Epithelial cell of alveolus of lung (primary cell): Measurements from ENCODE around the gene ARRDC1. TPM values are rescaled to one million over a fixed set of nuclear protein-coding genes. Genes with fewer than 3 reads are reported as not detected.

ENCODE experiments used
- total RNA-seq: library from RNA; depleted of rRNA; stranded (reverse); fragments of >200 nt; gene quantifications from 2 replicates; pipeline ENCODE4 v1.2.1, GENCODE V29; 2015

ARRDC1 gene, protein sequence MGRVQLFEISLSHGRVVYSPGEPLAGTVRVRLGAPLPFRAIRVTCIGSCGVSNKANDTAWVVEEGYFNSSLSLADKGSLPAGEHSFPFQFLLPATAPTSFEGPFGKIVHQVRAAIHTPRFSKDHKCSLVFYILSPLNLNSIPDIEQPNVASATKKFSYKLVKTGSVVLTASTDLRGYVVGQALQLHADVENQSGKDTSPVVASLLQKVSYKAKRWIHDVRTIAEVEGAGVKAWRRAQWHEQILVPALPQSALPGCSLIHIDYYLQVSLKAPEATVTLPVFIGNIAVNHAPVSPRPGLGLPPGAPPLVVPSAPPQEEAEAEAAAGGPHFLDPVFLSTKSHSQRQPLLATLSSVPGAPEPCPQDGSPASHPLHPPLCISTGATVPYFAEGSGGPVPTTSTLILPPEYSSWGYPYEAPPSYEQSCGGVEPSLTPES
- 16.2 and 25.2 TPM in 2 replicates for total RNA-seq

DNA sequence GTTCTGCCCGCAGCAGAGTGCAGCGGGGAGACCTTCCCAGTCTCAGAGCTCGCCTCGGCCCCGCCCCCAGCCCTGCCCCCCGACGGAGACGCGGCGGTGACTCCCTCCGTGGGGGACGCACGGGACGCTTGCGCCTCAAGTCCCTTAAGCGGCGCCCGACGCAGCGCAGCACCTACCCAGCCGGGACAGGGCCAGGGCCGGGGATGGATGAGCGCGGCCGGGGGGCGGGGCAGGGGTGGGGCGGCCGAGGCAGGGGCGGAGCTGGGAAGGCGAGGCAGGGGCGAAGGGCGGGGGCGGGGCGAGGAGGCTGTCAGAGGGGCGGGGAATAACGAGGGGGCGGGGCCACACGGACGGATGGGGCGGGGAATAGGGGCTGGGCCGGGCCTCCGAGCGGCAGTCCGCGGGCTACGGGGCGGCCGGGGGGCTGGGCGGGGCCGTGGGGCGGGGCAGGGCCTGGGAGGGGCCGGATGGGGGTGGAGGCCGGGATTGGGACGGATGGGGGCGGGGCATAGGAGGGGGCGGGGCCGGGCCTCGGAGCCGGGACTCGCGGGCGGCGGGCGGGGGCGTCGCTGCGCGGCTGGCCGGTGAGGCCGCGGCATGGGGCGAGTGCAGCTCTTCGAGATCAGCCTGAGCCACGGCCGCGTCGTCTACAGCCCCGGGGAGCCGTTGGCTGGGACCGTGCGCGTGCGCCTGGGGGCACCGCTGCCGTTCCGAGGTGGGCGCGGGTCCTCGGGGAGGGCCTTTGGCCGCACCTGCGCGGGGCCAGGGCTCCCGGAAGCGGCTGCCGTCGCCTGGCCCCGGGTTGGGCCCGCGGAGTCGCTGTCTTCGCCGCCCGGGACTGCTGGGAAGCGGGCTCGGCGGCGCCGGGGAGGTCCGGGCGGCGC, at the start of gene ARRDC1:
TSS of gene ARRDC1 (plus strand) at position 566 of the 884 bp plus-strand sequence. CDS start at position 598, 32 bp downstream.

DNA sequence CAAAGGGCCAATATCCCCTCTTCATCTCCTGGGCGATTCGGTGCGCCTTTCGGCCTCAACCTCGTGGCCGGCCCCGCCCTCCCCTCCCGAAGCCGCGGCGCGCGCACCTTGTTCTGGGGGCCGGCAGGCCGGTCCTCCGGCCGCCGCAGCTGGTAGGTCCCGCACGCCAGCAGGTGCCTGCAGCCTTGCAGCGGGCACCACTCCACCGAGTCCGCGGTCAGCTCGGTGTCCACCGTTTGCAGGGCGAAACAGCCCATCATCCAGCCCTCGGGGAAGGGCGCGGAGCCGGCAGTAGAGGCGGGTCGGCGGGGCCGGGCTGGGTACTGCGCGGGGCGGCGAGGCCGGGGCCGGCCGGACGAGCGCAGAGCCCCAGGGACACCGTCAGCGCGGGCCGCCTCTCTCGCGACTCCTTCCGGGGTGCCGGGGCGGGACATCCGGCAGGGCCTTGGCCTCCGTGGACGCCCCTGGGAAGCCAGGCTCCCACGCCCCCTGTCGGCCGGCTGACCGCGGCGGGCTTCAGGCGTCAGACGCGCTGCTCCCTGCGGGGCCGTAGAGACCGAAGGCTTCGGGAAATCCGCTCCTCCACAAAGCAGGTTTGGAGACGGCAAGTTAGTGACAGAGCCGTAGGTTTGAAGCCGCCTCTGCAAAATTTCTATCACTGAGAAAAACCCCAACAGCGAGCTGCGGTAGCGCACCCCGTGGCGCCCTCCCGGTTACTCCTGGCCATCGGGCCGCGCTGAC, 26.8 kb upstream of the ARRDC1 start, which contains the start of gene DPH7:
TSS of gene DPH7 (minus strand) at position 408 of the 741 bp plus-strand sequence. CDS start at position 260, 148 bp downstream.

DNA sequence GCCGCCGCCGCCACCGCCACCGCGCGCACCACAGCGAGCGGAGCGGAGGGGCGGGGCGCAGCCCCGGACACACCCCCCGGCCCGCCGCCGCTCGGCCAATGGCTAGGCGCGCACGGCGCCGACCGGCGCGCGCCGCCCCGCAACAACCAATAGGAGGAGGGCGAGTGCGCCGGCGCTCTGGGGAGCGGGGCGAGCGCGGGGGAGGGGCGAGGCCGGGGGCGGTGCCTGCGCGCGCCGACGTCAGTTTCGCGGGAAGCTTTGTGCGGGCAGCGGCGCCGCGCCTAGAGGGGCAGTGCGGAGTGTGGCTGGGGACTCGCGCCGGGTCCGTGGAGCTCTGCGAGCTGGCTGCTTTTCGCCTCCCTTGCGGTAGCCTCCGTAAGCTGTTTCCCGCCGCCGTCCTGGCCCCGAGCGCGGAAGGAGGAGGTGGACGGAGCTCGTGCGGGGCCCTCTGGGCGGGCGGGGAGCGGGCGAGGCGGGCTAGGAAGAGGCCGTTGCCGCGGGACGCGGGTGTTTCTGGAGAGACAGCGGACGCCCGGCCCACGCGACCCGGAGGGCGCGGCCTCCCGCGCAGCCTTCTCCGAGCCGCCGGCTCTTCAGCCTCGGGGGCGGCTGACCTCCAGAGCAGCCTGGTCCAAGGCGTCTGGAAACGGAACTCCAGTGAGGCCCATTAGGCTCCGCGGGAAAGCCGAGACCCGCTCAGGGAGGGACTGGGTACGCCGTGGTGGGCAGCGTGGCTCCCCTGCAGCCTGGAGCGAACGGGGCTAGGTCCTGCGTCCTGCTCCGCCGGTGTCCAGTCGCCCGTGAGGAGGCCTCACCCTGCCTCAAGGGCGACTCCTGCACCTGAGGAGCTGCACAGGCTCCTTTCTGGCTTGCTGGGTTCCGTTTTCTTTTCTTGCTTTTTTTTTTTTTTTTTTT, 14.8 kb upstream of the ARRDC1 start, which contains the start of gene ZMYND19:
TSS of gene ZMYND19 (minus strand) at position 44 of the 915 bp plus-strand sequence. CDS start 249 bp downstream, outside the sequence.

DNA sequence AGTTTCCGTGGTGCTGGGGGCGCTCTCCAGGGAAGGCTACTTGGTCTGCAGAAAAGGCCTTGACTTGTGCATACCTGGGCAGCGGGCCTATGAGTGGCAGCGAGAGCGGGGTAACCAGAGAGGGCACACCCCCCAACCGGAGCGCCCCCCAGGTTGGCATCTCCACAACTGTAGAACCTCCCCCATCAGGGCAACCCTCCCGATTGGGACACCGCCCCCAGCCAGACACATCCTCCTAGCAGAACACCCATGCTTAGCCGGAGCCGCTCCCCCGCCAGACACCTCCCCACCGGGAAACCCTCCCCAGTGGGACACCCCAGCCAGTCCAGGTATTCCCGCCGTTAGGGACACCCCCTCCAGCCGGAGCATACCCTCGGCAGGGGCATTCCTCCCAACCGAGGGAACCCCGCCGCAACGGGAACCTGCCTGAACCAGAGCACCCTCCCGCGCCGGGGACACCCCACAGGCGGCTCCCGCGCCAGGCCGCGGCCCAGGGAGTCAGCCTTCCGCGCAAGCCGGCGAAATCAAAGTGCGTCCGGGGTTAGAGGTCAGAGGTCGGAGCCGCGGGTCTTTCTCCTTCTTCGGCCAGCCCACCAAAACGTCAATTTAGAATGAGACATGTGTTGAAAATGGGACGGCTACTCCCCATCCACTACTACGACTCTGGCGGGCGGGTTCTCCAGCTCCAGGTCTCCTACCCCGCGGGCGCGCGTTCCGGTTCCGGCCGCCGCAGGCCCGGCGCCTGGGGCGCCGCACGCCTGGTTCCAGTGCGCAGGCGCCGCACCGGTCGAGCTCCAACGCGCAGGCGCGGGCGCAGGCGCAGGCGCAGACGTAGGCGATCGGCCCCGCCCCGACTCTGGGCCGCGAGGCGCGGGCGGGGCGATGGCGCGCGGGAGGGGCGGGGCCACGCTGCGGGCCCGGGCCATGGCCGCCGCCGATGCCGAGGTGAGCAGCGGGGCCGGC, 12.9 kb downstream of the ARRDC1 start, which contains the start of gene EHMT1:
TSS of gene EHMT1 (plus strand) at position 901 of the 963 bp plus-strand sequence. CDS start at position 925, 24 bp downstream.

Other genes with a start within 250 kb of the ARRDC1 start
- gene EXD3, start 182.5 kb upstream of the ARRDC1 start, total RNA-seq, result 4.8 and 9.7 TPM in 2 replicates
- gene NOXA1, start 182.3 kb upstream of the ARRDC1 start, total RNA-seq, result 0.26 TPM in 1 of 2 replicates, not detected in the other
- not detected in 2 replicates for gene ENTPD8, start 164.3 kb upstream of the ARRDC1 start, total RNA-seq
- 27.4 and 49.7 TPM in 2 replicates for gene NSMF, start 146.4 kb upstream of the ARRDC1 start, total RNA-seq
- gene PNPLA7, start 55.3 kb upstream of the ARRDC1 start, total RNA-seq, result 0.13 and 0.32 TPM in 2 replicates
- 50.5 and 100 TPM in 2 replicates for gene MRPL41, start 53.8 kb upstream of the ARRDC1 start, total RNA-seq
- gene DPH7, start 26.8 kb upstream of the ARRDC1 start, total RNA-seq, result 23.2 and 23.4 TPM in 2 replicates
- 16.9 and 19.4 TPM in 2 replicates for gene ZMYND19, start 15.2 kb upstream of the ARRDC1 start, total RNA-seq
- 44.8 and 45.5 TPM in 2 replicates for gene EHMT1, start 13.3 kb downstream of the ARRDC1 start, total RNA-seq